ENCODE data around the gene SLC7A10. TPM values are rescaled to one million over a fixed set of nuclear protein-coding genes. Genes with fewer than 3 reads are reported as not detected.

Gene SLC7A10
- total RNA-seq, 1 donor from 2014 or later: 5.4 TPM

- intact Hi-C loops (cut with DNase I): no loop called here
- Histone ChIP-seq H3K4me3 (no peak overlapping the region), H3K27me3 (no peaks in the 10 kb centered on the region), H3K4me1 (no peaks in the 10 kb centered on the region), H3K36me3 (no peaks in the 10 kb centered on the region), H3K27ac (no peak overlapping the region), H3K9me3 (no peaks in the 10 kb centered on the region)
- no peak for DNase-seq (ENCODE audit: extremely low spot score in 2 of 2)
- TF ChIP-seq, protein P1, sequence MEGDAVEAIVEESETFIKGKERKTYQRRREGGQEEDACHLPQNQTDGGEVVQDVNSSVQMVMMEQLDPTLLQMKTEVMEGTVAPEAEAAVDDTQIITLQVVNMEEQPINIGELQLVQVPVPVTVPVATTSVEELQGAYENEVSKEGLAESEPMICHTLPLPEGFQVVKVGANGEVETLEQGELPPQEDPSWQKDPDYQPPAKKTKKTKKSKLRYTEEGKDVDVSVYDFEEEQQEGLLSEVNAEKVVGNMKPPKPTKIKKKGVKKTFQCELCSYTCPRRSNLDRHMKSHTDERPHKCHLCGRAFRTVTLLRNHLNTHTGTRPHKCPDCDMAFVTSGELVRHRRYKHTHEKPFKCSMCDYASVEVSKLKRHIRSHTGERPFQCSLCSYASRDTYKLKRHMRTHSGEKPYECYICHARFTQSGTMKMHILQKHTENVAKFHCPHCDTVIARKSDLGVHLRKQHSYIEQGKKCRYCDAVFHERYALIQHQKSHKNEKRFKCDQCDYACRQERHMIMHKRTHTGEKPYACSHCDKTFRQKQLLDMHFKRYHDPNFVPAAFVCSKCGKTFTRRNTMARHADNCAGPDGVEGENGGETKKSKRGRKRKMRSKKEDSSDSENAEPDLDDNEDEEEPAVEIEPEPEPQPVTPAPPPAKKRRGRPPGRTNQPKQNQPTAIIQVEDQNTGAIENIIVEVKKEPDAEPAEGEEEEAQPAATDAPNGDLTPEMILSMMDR (IDR thresholded peaks at IDR 0.05): no peak
- TF ChIP-seq POLR2AphosphoS5 (IDR thresholded peaks at IDR 0.05; ENCODE audit: insufficient read depth in 1 of 2, low read depth in 1 of 2) (no peak), POLR2A (IDR thresholded peaks at IDR 0.05) (no peak)
Observed at GRCh38 chr19:33205531-33206260, 20.0 kb downstream of the SLC7A10 start.

DNA sequence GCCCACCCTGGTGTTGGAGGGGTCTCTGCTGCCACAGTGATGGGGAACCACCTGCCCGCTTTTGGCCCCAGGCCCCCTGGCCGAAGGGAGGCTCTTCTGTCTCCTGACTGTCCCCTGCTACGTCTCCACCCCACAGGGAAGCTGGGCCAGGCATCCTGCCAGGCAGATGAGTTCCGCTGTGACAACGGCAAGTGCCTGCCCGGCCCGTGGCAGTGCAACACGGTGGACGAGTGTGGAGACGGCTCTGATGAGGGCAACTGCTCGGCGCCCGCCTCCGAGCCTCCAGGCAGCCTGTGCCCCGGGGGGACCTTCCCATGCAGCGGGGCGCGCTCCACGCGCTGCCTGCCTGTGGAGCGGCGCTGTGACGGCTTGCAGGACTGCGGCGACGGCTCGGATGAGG lies 20.5 kb downstream of the SLC7A10 start:
- Histone ChIP-seq H3K4me3 (no peak overlapping the region), H3K36me3 (no peaks in the 10 kb centered on the region), H3K4me1 (no peaks in the 10 kb centered on the region), H3K27me3 (no peaks in the 10 kb centered on the region), H3K27ac (no peak overlapping the region), H3K9me3 (no peaks in the 10 kb centered on the region)
- intact Hi-C loops (cut with DNase I): no loop called here
- DNase-seq (ENCODE audit: extremely low spot score in 2 of 2): no peak
- TF ChIP-seq POLR2A (IDR thresholded peaks at IDR 0.05) (no peak), POLR2AphosphoS5 (IDR thresholded peaks at IDR 0.05; ENCODE audit: insufficient read depth in 1 of 2, low read depth in 1 of 2) (no peak)
- TF ChIP-seq, protein P1 (IDR thresholded peaks at IDR 0.05): no peak

- intact Hi-C loops (cut with DNase I): no loop called here
- Histone ChIP-seq H3K4me3 (no peak overlapping the region), H3K36me3 (no peaks in the 10 kb centered on the region), H3K27ac (no peak overlapping the region), H3K27me3 (no peaks in the 10 kb centered on the region), H3K9me3 (no peaks in the 10 kb centered on the region), H3K4me1 (no peaks in the 10 kb centered on the region)
- DNase-seq (ENCODE audit: extremely low spot score in 2 of 2): no peak
- TF ChIP-seq POLR2AphosphoS5 (IDR thresholded peaks at IDR 0.05; ENCODE audit: insufficient read depth in 1 of 2, low read depth in 1 of 2) (no peak), POLR2A (IDR thresholded peaks at IDR 0.05) (no peak)
- TF ChIP-seq, protein P1 (IDR thresholded peaks at IDR 0.05): no peak
Observed at GRCh38 chr19:33204136-33204973, 21.3 kb downstream of the SLC7A10 start.

GRCh38 chr19:33203529-33203928 lies 22.1 kb downstream of the SLC7A10 start:
- intact Hi-C loops (cut with DNase I): no loop called here
- no peak overlapping the region for H3K4me3 ChIP-seq
- no peaks in the 10 kb centered on the region for H3K9me3 ChIP-seq
- no peaks in the 10 kb centered on the region for H3K4me1 ChIP-seq
- no peaks in the 10 kb centered on the region for H3K27me3 ChIP-seq
- DNase-seq (ENCODE audit: extremely low spot score in 2 of 2): no peak
- H3K36me3 ChIP-seq: no peaks in the 10 kb centered on the region
- TF ChIP-seq POLR2A (IDR thresholded peaks at IDR 0.05) (no peak), POLR2AphosphoS5 (IDR thresholded peaks at IDR 0.05; ENCODE audit: insufficient read depth in 1 of 2, low read depth in 1 of 2) (no peak)
- TF ChIP-seq, protein P1 (IDR thresholded peaks at IDR 0.05): no peak
- no peak overlapping the region for H3K27ac ChIP-seq

Data from vagina (tissue), 2 donors.